Ishikawa (cell line): ENCODE measurements around the gene ADAM22.

Source experiments
- EP300 ChIP-seq: IDR thresholded peaks from 2 replicates; pipeline ENCODE4 v1.6.1; 2012; ENCODE audit warnings: borderline replicate concordance
- NFIC ChIP-seq: IDR thresholded peaks from 2 replicates; pipeline ENCODE4 v1.6.1; 2012
- RAD21 ChIP-seq: IDR thresholded peaks from 2 replicates; pipeline ENCODE4 v1.6.1; 2012; ENCODE audit warnings: low read depth

DNA sequence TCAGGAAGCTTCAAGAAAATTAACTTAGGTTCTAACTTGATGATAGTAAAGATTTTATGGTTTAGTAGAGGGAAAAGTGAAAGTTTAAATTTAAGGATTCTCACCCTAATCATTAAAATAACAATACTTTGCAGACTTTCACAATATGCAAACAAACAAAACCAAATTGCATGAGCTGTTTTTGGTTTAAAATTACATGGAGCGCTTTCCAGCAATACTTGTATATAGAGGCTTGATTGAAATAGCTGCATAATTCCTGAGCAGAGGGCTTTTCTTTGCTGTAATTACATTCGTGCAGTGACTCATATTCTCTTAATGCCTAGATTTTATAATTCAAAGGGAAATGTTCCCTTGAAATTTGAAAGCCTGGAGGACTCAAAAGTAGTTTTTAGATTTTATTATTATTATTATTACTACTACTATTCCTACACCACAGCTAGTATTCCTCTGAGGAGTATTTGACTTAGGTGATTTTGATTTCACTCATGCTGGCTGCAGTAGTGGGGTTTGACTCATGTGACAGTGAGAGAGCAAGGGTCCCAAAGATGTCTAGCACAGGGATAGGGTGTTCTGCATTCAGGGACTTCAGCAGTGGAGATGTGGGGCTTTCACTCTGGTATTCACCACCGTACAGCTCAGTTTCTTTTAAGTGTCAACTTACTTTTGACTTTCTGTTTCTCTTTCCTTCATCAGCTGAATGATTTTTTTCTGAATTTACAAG is 138.1 kb downstream of the ADAM22 start:
- no peak for TF ChIP-seq RAD21
- TF ChIP-seq NFIC, result no peak
- no peak for TF ChIP-seq EP300
